ENCODE measurements around the gene C20orf96.

- TF ChIP-seq POLR2A (IDR thresholded peaks at IDR 0.05) (no peak), CTCF (IDR thresholded peaks at IDR 0.05) (no peak)
Measured at GRCh38 chr20:300345-300990, 9.9 kb upstream of the C20orf96 start.

Measured in adrenal gland (tissue), 5 donors.